AG04449 (cell line): ENCODE results near the gene CAMTA1.

ENCODE experiments used
- CTCF ChIA-PET: fragments of 350-600 bp; formaldehyde crosslinking; extraction: SDS; loops from one replicate; lab custom pipeline; 2021; ENCODE audit warnings: antibody characterized with exemption; lab: Yijun Ruan, JAX
- POLR2A ChIA-PET: fragments of 400-600, 350-600 bp; formaldehyde crosslinking; extraction: SDS; loops from one replicate; lab custom pipeline; 2020; ENCODE audit warnings: antibody characterized with exemption, inconsistent platforms; lab: Yijun Ruan, JAX
- DNase-seq: peaks from one replicate; pipeline ENCODE4 v3.0.0-alpha.2; 2010; ENCODE audit warnings: low read depth, low spot score
- H3K4me3 ChIP-seq: 2 replicates; pipeline ENCODE4 v1.5.1; 2011; ENCODE audit warnings: low read depth, mild to moderate bottlenecking, control low read depth, low read length
- CTCF ChIP-seq: IDR thresholded peaks from one replicate; pipeline ENCODE4 v1.5.1; 2011; ENCODE audit warnings: mild to moderate bottlenecking, moderate library complexity, low read length, control low read depth, inconsistent platforms; ENCODE audit not compliant: insufficient read depth; ENCODE audit errors: missing control alignments

CAMTA1 gene

GRCh38 chr1:7467476-7468175, 682.4 kb downstream of the CAMTA1 start:
- no peak overlapping the region for H3K4me3 ChIP-seq
- DNase-seq = no peak
- TF ChIP-seq CTCF = no peak
- CTCF ChIA-PET = interaction anchor here (1.1 to 1.6 kb wide), 2 partner anchors 11 to 14 kb away, joined by 3 to 5 read pairs; no protein-coding TSS in a partner anchor
- POLR2A ChIA-PET = no interaction called here

- ChIA-PET POLR2A (no interaction called here), CTCF (interaction anchor here (1.1 to 1.6 kb wide), 2 partner anchors 12 to 15 kb away, joined by 3 to 5 read pairs; no protein-coding TSS in a partner anchor)
- TF ChIP-seq CTCF = no peak
- H3K4me3 ChIP-seq = no peak overlapping the region
- DNase-seq = no peak
Measured at GRCh38 chr1:7468248-7468647, 683.0 kb downstream of the CAMTA1 start.

GRCh38 chr1:7469255-7469938, 684.1 kb downstream of the CAMTA1 start:
- peak; percentile 47 for DNase-seq
- no peak for TF ChIP-seq CTCF
- CTCF ChIA-PET = interaction anchor here (1.1 to 1.6 kb wide), 4 partner anchors 9 to 16 kb away, joined by 3 to 5 read pairs (median 3); no protein-coding TSS in a partner anchor

GRCh38 chr1:7470904-7471638, 685.8 kb downstream of the CAMTA1 start:
- DNase-seq = peak; percentile 96
- TF ChIP-seq CTCF = no peak
- CTCF ChIA-PET = interaction anchor here (0.8 to 1.5 kb wide), 7 partner anchors 12 to 400 kb away, joined by 3 to 4 read pairs (median 3); no protein-coding TSS in a partner anchor
- H3K4me3 ChIP-seq = no peak overlapping the region
- POLR2A ChIA-PET = interaction anchor here (0.6 to 1.3 kb wide), 6 partner anchors 168 to 322 kb away, joined by 3 to 9 read pairs (median 4); no protein-coding TSS in a partner anchor

More at GRCh38 chr1:7469255-7469938, 684.1 kb downstream of the CAMTA1 start:
- H3K4me3 ChIP-seq = no peak overlapping the region
- POLR2A ChIA-PET = interaction anchor here (1.4 kb wide), 1 partner anchor 16 kb away, joined by 4 read pairs; no protein-coding TSS in a partner anchor

GRCh38 chr1:7471836-7472235, 686.6 kb downstream of the CAMTA1 start:
- TF ChIP-seq CTCF = no peak
- peak; percentile 63 for DNase-seq
- H3K4me3 ChIP-seq = no peak overlapping the region
- POLR2A ChIA-PET = interaction anchor here (0.6 to 1.3 kb wide), 5 partner anchors 169 to 587 kb away, joined by 4 to 9 read pairs (median 4); no protein-coding TSS in a partner anchor
- CTCF ChIA-PET = interaction anchor here (1.4 to 1.5 kb wide), 2 partner anchors 18 to 176 kb away, joined by 3 read pairs; no protein-coding TSS in a partner anchor
